HCT116 (cell line): Measurements from ENCODE around the gene SZRD1. TPM values are rescaled to one million over a fixed set of nuclear protein-coding genes. Genes with fewer than 3 reads are reported as not detected.

Source experiments
- ATAC-seq: fragments of 200-7000 bp; cut with Tn5 transposase; 2 replicates; pipeline ENCODE4 v1.9.1; 2020; ENCODE audit warnings: mild to moderate bottlenecking, moderate library complexity
- BruUV-seq: library from RNA; stranded (reverse); fragments of 400-500 nt; replicated peaks from 2 replicates; lab custom pipeline; 2021; lab: Mats Ljungman, UMichigan
- CTCF ChIA-PET: fragments of 300-600 bp; sonication (Branson Sonifier 250); formaldehyde crosslinking; loops from one replicate; lab custom pipeline; 2021; ENCODE audit warnings: antibody characterized with exemption; lab: Charles Lee
- POLR2A ChIA-PET: fragments of 300-600, 350-600 bp; sonication (Branson Sonifier 250); formaldehyde crosslinking; loops from one replicate; lab custom pipeline; 2021; ENCODE audit warnings: antibody characterized with exemption; lab: Charles Lee
- RAD21 ChIA-PET, 2 experiments: fragments of 300-600 bp; sonication (Branson Sonifier 250); formaldehyde crosslinking; loops; one replicate each; lab custom pipeline; 2023; ENCODE audit warnings: low total read pairs in 2 of 2; ENCODE audit not compliant: uncharacterized antibody in 2 of 2, unreplicated experiment in 2 of 2, low non-redundant PET in 1 of 2; lab: Charles Lee
- DNase-seq: peaks from one replicate; pipeline ENCODE4 v3.0.0-alpha.2; 2010; ENCODE audit warnings: low read depth, low spot score
- H2AFZ ChIP-seq: fragments of 200-600 bp; shearing (Covaris generic), sonication (generic); 2 replicates; pipeline ENCODE4 v1.6.1; 2017; ENCODE audit warnings: low read depth, mixed run types, mixed read lengths, antibody characterized with exemption, low read length; ENCODE audit not compliant: poor library complexity, severe bottlenecking
- H3K27ac ChIP-seq: 2 replicates; pipeline ENCODE4 v1.5.1; 2012; ENCODE audit warnings: low read depth, low read length
- H3K27me3 ChIP-seq: fragments of 200-600 bp; sonication (generic); 2 replicates; pipeline ENCODE4 v1.6.1; 2016; ENCODE audit warnings: mixed run types, low read length, mixed read lengths; ENCODE audit not compliant: insufficient read depth
- H3K36me3 ChIP-seq, 2 experiments: fragments of 200-500 bp in 1 of 2; fragments of 200-600 bp in 1 of 2; sonication (Bioruptor generic) in 1 of 2; sonication (generic) in 1 of 2; 2 replicates each; pipeline versions ENCODE4 v1.5.1 to v1.6.1; 2014 to 2016; ENCODE audit warnings: low read length in 2 of 2, inconsistent platforms in 1 of 2, mixed read lengths in 1 of 2, mixed run types in 1 of 2; ENCODE audit not compliant: insufficient read depth in 2 of 2, control insufficient read depth in 1 of 2
- H3K4me1 ChIP-seq, 2 experiments: fragments of 200-600 bp in 1 of 2; sonication (generic) in 1 of 2; 2 replicates each; pipeline versions ENCODE4 v1.5.1 to v1.6.1; 2012 to 2017; ENCODE audit warnings: low read length in 2 of 2, inconsistent platforms in 1 of 2, mild to moderate bottlenecking in 1 of 2, mixed read lengths in 1 of 2, mixed run types in 1 of 2, moderate library complexity in 1 of 2; ENCODE audit not compliant: insufficient read depth in 2 of 2, control insufficient read depth in 1 of 2
- H3K4me2 ChIP-seq: fragments of 200-600 bp; sonication (generic); 2 replicates; pipeline ENCODE4 v1.6.1; 2017; ENCODE audit warnings: mixed run types, low read length, mixed read lengths
- H3K4me3 ChIP-seq, 2 experiments: fragments of 200-600 bp in 1 of 2; sonication (generic) in 1 of 2; replicated peaks in 1 of 2; 2 replicates each; pipeline ENCODE4 v1.5.1; 2011 to 2016; ENCODE audit warnings: low read length in 2 of 2, control low read depth in 1 of 2, low read depth in 1 of 2, mild to moderate bottlenecking in 1 of 2, mixed read lengths in 1 of 2, mixed run types in 1 of 2
- H3K79me2 ChIP-seq: fragments of 200-600 bp; sonication (generic); 2 replicates; pipeline ENCODE4 v1.6.1; 2017; ENCODE audit warnings: mild to moderate bottlenecking, mixed run types, low read length, moderate library complexity, mixed read lengths; ENCODE audit not compliant: insufficient read depth
- H3K9ac ChIP-seq: fragments of 200-600 bp; sonication (generic); 2 replicates; pipeline ENCODE4 v1.6.1; 2016; ENCODE audit warnings: low read length, mixed read lengths
- H3K9me2 ChIP-seq: fragments of 200-600 bp; sonication (generic), shearing (Covaris generic); 2 replicates; pipeline ENCODE4 v1.6.1; 2017; ENCODE audit warnings: mixed run types, mild to moderate bottlenecking, moderate library complexity; ENCODE audit not compliant: insufficient read depth
- H3K9me3 ChIP-seq, 2 experiments: fragments of 200-500 bp in 1 of 2; fragments of 200-600 bp in 1 of 2; sonication (Bioruptor generic) in 1 of 2; sonication (generic) in 1 of 2; 2 replicates each; pipeline ENCODE4 v1.6.1; 2014 to 2017; ENCODE audit warnings: low read length in 2 of 2, mixed read lengths in 2 of 2, inconsistent platforms in 1 of 2, low read depth in 1 of 2, mild to moderate bottlenecking in 1 of 2, mixed run types in 1 of 2, moderate library complexity in 1 of 2; ENCODE audit not compliant: control insufficient read depth in 1 of 2, insufficient read depth in 1 of 2
- H4K20me1 ChIP-seq: fragments of 200-600 bp; sonication (generic), shearing (Covaris generic); 2 replicates; pipeline ENCODE4 v1.6.1; 2017; ENCODE audit warnings: mixed run types, mild to moderate bottlenecking, moderate library complexity; ENCODE audit not compliant: insufficient read depth
- CEBPB ChIP-seq: IDR thresholded peaks from 2 replicates; pipeline ENCODE4 v1.6.1; 2012; ENCODE audit warnings: low read depth
- ELF1 ChIP-seq: IDR thresholded peaks from 2 replicates; pipeline ENCODE4 v1.6.1; 2012; ENCODE audit warnings: low read depth, borderline replicate concordance
- EZH2phosphoT487 ChIP-seq: fragments of 200-600 bp; IDR thresholded peaks from 2 replicates; pipeline ENCODE4 v1.6.1; 2018; ENCODE audit warnings: antibody characterized with exemption, borderline replicate concordance
- JUND ChIP-seq: IDR thresholded peaks from 2 replicates; pipeline ENCODE4 v1.6.1; 2012
- REST ChIP-seq: IDR thresholded peaks from 2 replicates; pipeline ENCODE4 v1.6.1; 2012; ENCODE audit warnings: low read depth
- SIN3A ChIP-seq: IDR thresholded peaks from 2 replicates; pipeline ENCODE4 v1.6.1; 2012; ENCODE audit warnings: low read depth
- YY1 ChIP-seq: IDR thresholded peaks from 2 replicates; pipeline ENCODE4 v1.6.1; 2011; ENCODE audit warnings: low read length, low read depth, moderate library complexity, mild to moderate bottlenecking; ENCODE audit not compliant: insufficient replicate concordance; ENCODE audit errors: extremely low read depth
- intact Hi-C: fragments of 100-400 bp; cut with micrococcal nuclease; formaldehyde crosslinking; loops from 2 replicates; pipeline ENCODE4 v1.10.0; 2022
- total RNA-seq: library from RNA; stranded (reverse); gene quantifications from one replicate; pipeline ENCODE4 v1.2.1, GENCODE V29; 2021; ENCODE audit not compliant: unreplicated experiment
- TF ChIP-seq, protein P1 (sequence below): IDR thresholded peaks from 2 replicates; pipeline ENCODE4 v1.6.1; 2012

The SZRD1 gene
- total RNA-seq, 1 experiment from 2014 or later: 141 TPM

GRCh38 chr1:16338961-16339360 is 28.1 kb upstream of the SZRD1 start:
- H3K9me2 ChIP-seq: no peaks in the 10 kb centered on the region
- no peaks in the 10 kb centered on the region for H3K9me3 ChIP-seq
- H3K36me3 ChIP-seq: no peaks in the 10 kb centered on the region
- TF ChIP-seq JUND: no peak
- TF ChIP-seq YY1: no peak
- TF ChIP-seq, protein P1, sequence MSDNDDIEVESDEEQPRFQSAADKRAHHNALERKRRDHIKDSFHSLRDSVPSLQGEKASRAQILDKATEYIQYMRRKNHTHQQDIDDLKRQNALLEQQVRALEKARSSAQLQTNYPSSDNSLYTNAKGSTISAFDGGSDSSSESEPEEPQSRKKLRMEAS: no peak
- no peak for TF ChIP-seq EZH2phosphoT487
- no peak for TF ChIP-seq SIN3A
- TF ChIP-seq REST: no peak
- no peak for TF ChIP-seq CEBPB
- TF ChIP-seq ELF1: no peak
- no peaks in the 10 kb centered on the region for H4K20me1 ChIP-seq
- ATAC-seq: no peak
- no peak for DNase-seq
- H3K79me2 ChIP-seq: peaks cover 42% of the 10 kb centered on the region
- no peak overlapping the region for H3K4me2 ChIP-seq
- no peak overlapping the region for H3K27ac ChIP-seq
- CTCF ChIA-PET: no interaction called here
- no peak overlapping the region for H2AFZ ChIP-seq
- BruUV-seq: no TSS peak
- intact Hi-C loops: no loop called here
- H3K9ac ChIP-seq: no peak overlapping the region
- no peaks in the 10 kb centered on the region for H3K27me3 ChIP-seq
- POLR2A ChIA-PET: interaction anchor here (0.7 kb wide), 1 partner anchor 588 kb away, joined by 3 read pairs; no protein-coding TSS in a partner anchor
- peaks cover 6 to 20% of the 10 kb centered on the region in 2 experiments for H3K4me1 ChIP-seq
- H3K4me3 ChIP-seq: no peak overlapping the region
- RAD21 ChIA-PET: no interaction called here
